Endometrial microvascular endothelial cells (primary cell): Measurements from ENCODE around the gene ANKRD28. TPM values are rescaled to one million over a fixed set of nuclear protein-coding genes. Genes with fewer than 3 reads are reported as not detected.

Source experiments
- in situ Hi-C: cut with HindIII; loops from 2 replicates; pipeline ENCODE4 v1.10.0; 2017; ENCODE audit warnings: low sequenced_read_pairs, low pct_unique_long_range_greater_than_20kb; ENCODE audit errors: inconsistent ontology term
- total RNA-seq: library from RNA; depleted of rRNA; stranded (reverse); fragments of >200 nt; gene quantifications from one replicate; pipeline ENCODE4 v1.2.3, GENCODE V29; 2015; ENCODE audit errors: inconsistent ontology term

ANKRD28 gene
- total RNA-seq, 1 donor from 2014 or later: 33.5 TPM

GRCh38 chr3:15781637-15782402, 16.0 kb downstream of the ANKRD28 start:
- in situ Hi-C loops: loop anchor here (25.0 kb wide), 1 partner anchor 145 kb away; no protein-coding TSS in a partner anchor

DNA sequence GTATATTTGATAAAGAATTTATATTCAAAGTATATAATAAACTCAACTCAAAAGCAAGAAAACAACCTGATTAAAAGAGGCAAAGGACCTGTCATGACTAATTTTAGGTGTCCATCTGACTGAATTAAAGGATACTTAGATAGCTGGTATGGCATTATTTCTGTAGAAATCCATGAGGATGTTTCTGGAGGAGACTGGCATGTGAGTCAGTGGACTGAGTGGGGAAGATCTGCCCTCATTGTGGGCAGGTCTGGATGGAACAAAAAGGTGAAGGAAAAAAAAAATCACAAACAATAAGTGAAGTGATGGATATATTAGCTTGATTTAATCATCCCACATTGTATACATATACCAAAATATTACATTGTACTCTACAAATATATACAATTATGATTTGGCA, 16.6 kb downstream of the ANKRD28 start:
- in situ Hi-C loops: loop anchor here (25.0 kb wide), 1 partner anchor 144 kb away; no protein-coding TSS in a partner anchor

GRCh38 chr3:15779111-15779510, 18.7 kb downstream of the ANKRD28 start:
- in situ Hi-C loops: loop anchor here (25.0 kb wide), 1 partner anchor 142 kb away; no protein-coding TSS in a partner anchor

DNA sequence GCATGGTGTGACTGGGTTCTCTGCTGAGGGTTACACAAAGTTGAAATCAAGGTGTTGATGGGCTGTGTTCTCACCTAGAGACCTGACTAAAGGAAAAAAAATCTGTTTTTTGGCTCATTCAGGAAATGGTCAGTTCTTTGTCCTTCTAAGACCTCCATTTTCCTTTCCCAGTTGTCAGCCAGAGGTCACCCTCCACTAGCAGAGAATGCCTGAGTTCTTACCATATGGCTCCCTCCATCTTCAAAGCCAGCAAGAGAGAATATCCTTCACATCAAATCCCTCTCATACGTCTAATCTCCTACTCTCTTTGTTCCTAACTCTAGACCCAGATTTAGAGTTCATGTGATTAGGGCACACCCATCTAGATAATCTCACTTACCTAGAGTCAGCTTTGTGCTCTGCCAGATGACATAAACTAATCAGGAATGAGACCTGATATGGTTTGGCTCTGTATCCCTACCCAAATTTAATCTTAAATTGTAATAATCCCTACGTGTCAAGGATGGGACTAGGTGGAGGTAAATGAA, 19.4 kb downstream of the ANKRD28 start:
- in situ Hi-C loops: loop anchor here (25.0 kb wide), 1 partner anchor 141 kb away; no protein-coding TSS in a partner anchor

DNA sequence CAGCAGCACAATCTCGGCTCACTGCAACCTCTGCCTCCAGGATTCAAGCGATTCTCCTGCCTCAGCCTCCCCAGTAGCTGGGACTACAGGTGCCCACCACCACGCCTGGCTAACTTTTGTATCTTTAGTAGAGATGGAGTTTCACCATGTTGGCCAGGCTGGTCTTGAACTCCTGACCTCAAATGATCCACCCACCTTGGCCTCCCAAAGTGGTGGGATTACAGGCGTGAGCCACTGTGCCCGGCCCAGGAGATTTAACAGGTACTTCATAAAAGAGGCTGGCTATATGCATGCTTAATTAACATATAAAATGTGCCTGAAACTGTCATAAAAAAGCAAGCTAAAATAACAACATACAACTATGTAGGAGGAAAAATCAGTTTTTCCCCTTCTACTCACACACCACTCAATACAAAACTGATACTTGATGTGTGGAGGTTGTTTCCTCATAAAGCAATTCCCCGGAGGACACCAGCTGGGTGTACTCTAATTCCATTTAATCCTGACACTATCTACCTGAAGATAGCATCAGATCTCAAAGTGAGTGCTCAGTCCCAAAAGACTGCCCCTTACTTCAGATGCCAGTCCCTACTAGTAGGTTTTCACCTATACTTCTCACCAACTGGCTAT, 22.7 kb downstream of the ANKRD28 start:
- in situ Hi-C loops: loop anchor here (25.0 kb wide), 1 partner anchor 138 kb away; no protein-coding TSS in a partner anchor

DNA sequence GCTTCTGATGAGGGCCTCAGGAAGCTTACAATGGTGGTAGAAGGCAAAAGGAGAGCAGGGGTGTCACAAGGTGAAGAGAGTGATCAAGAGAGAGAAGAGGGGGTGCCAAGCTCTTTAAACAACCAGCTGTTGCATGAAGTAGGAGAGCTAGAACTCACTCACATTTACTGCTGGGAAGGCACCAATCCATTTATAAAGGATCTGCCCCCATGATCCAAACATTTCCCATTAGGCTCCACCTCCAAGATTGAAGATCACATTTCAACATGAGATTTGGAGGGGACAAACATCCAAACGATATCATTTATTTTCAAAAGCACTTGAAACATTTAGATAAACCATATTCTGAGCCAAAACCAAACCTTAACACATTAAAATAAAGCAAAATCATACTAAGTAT, 26.3 kb downstream of the ANKRD28 start:
- in situ Hi-C loops: no loop called here

- in situ Hi-C loops: no loop called here
Measured at GRCh38 chr3:15769256-15769915, 28.4 kb downstream of the ANKRD28 start.

DNA sequence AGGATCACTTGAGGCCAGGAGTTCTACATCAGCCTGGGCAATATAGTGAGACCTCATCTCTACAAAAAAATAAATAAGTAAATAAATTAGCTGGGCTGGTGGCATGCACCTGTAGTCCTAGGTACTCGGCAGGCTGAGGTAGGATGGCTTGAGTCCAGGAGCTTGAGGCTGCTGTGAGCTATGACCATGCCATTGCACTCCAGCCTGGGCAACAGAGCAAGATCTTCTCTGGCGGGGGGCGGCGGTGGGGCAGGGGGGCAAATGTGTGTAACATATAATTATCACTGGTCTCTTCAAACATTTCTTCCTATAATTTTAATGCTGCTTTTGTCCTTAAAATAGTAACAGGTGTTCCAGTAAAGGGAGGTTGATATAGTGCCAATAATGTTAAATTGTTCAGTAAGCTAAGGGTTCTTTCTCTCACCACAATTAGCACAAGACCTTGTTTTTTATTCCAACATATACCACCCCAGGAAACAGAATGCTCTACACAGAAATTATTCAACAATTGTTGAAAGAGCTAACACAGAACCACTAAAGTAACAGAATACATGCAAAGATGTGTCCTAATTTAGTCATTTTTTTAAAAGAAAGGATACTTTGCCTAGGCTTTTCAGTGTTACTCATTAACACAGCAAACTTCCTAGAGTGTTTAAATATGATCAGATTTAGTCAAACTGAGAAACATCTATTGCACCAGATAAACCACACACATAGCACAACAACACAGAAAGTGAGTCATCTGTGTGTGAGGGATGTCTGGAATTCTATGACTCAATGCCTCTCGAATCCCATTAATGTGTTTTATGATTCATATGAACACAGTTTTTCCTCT, 29.1 kb downstream of the ANKRD28 start:
- in situ Hi-C loops: no loop called here

DNA sequence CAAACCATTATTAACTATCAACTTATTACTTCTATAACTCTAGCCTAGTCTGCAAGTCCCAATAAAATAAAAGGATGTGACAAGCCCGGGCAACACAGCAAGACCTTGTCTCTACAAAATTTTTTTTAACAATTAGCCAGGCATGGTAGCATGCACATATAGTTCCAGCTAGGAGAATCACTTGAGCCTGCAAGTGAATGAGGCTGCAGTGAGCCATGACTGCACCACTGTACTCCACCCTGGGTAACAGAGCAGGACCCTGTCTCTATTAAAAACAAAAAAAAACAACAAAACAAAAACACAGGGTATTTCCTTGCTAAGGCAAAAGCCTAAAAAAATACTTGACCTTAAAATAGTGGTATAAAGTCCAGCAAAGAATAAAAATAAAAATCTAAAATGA, 31.4 kb downstream of the ANKRD28 start:
- in situ Hi-C loops: no loop called here

DNA sequence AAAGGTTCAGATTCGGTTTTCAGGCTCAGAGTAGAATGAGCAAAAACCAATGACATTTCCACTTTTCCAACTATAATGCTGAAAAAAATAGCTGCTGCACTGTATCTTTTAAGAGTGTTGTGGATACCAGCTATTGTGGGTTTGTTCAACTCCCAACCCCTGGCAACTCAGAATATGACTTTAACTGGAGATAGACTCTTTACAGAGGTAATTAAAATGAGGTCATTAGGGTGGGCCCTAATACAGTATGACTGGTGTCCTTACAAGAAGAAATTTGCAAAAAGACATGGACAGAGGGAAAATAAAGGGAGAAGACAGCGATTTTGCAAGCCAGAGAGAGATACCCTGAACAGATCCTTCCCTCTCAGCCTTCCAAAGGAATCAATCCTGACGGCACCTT, 39.5 kb downstream of the ANKRD28 start:
- in situ Hi-C loops: no loop called here

DNA sequence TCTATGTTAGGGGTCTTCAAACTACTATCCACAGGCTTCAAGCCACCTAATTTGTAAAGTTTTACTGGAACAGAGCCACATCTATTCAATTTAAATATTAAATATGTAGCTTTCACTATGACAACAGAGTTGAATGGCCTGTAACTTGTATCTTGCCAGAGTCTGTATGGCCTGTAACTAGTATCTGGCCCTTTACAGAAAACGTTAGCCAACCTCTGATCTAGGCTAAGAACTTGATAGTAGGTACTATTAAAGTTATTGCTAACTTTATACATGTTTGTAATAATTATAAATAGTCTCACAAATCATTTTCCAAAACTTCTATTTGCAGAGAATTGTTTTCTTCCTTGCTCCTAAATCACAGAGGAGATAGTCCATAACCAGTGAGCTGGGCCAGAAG, 40.0 kb downstream of the ANKRD28 start:
- in situ Hi-C loops: no loop called here

DNA sequence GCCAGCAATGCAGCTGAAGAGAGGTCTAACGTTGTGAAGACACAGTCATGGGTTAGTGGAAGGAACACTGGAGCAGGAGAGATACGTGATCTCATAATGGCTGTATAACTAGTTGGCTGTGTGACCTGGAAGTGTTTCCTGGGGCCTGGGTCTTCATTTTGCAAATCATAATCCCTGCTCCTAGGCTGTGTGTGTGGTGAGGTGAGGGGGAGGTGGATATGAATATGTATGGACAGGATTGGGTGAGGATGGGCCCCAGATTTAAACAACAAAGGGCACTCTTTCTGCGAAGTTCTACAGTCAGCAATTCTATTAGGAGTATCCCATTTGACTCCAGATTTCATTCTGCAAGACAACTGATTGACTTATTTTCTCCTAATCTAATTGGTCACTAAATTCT, 41.3 kb downstream of the ANKRD28 start:
- in situ Hi-C loops: no loop called here

- in situ Hi-C loops: no loop called here
Measured at GRCh38 chr3:15755780-15756179, 42.0 kb downstream of the ANKRD28 start.

GRCh38 chr3:15755181-15755580, 42.6 kb downstream of the ANKRD28 start:
- in situ Hi-C loops: no loop called here

DNA sequence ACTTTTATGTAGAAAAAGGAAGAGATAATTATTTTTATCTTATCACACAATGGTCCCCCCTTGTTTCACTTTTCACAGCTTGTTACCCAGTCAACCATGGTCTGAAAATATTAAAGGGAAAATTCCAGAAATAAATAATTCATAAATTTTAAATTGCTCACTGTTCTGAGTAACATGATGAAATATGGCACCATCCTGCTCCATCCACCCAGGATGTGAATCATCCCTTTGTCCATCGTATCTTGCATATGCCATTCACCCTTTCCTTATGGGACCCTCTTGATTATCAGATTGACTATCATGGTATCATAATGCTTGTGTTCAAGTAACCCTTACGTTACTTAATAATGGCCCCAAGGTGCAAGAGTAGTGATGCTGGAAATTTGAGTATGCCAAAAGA, 43.7 kb downstream of the ANKRD28 start:
- in situ Hi-C loops: no loop called here

GRCh38 chr3:15753056-15753710, 44.6 kb downstream of the ANKRD28 start:
- in situ Hi-C loops: no loop called here

- in situ Hi-C loops: no loop called here
Measured at GRCh38 chr3:15750879-15751278, 46.9 kb downstream of the ANKRD28 start.

DNA sequence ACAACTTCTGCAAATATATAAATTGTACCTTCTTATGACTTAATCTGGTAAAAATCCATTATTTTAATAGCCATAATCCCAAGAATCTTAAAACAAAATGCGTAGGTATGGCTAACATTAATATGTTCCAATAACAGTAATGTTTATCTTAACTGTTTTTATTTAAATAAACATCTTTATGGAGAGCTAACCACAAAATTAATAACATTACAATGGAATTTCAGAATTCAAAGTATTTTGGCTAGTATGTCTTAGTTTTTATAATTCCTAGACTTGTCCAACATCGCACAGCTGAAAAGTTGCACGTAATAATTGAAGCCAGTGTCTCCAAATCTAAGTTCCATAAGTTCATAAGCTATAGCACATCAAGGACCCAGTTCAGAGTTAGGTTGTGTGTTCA, 47.6 kb downstream of the ANKRD28 start:
- in situ Hi-C loops: no loop called here
